ENCODE results near the gene SRGAP1. TPM values are rescaled to one million over a fixed set of nuclear protein-coding genes. Genes with fewer than 3 reads are reported as not detected.

The SRGAP1 gene
- polyA plus RNA-seq, 1 donor from 2014 or later, result 4.8 TPM

DNA sequence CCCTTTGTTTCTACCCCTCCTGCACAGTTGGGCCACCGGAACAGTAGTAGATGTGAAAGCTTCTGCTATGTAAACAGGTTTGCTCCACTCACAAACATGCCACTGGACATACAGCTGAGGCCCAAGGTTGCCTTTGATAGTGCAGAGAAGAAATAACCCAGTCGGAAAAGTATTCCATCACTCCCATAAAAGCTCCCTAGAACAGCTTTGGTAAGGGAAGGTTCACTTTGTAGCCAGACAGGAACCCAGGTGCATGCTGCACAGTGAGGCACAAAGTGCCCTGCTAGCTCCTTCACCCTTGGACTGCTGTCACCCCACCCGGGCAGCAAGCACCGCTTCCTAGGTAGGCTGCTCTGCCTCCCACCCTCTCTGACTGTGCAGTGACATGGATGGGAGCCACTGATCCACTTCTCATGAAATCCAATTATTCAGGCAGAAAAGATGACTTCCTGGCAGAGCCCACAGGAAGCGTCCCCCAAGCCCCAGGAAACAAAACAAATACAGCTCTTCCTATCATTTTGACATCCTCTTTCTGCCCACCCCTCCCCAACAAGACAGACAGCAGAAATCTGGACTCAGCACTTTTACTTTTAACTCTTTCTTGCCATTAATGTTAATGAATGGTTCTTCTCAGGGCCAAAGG, 100.2 kb downstream of the SRGAP1 start:
- Histone ChIP-seq H3K4me3 (ENCODE audit: low read length) (no peak overlapping the region), H3K4me2 (ENCODE audit: low read length) (no peak overlapping the region), H3K27ac (ENCODE audit: low read length) (no peak overlapping the region), H3K27me3 (ENCODE audit: insufficient read depth, low read depth, low read length) (no peaks in the 10 kb centered on the region), H2AFZ (ENCODE audit: low read depth, low read length) (no peak overlapping the region), H4K20me1 (ENCODE audit: insufficient read depth) (peaks cover 2% of the 10 kb centered on the region), H3K9ac (ENCODE audit: low read length) (no peak overlapping the region), H3F3A (ENCODE audit: insufficient read depth, low read length, poor library complexity, severe bottlenecking) (no peaks in the 10 kb centered on the region), H3K9me3 (ENCODE audit: low read length) (no peaks in the 10 kb centered on the region), H3K36me3 (ENCODE audit: insufficient read depth, low read length) (no peaks in the 10 kb centered on the region), H3K9me2 (ENCODE audit: insufficient read depth, low read length) (no peaks in the 10 kb centered on the region), H3K79me2 (replicated peaks; ENCODE audit: insufficient read depth, low read length) (no peaks in the 10 kb centered on the region)
- TF ChIP-seq TAF1 (IDR thresholded peaks at IDR 0.05; ENCODE audit: low read depth), result no peak

DNA sequence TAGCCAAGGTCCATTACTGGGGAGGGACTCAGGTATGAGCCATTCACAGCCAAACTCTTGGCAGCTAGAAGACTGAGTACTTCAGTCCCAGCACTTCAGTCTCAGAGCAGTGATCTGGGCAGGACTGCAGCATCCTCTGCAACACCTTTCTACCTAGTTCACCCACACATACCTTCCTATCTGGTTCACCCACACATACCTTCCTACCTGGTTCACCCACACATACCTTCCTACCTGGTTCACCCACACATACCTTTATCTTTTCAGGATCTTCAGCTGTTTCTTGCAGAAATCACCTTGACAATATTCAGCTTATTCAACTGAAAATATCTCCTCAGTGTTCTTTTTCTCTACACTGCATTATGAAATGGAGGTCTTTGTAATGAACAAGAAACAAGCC, 101.3 kb downstream of the SRGAP1 start:
- Histone ChIP-seq H3K9me2 (ENCODE audit: insufficient read depth, low read length) (no peaks in the 10 kb centered on the region), H3K4me2 (ENCODE audit: low read length) (no peak overlapping the region), H3K27ac (ENCODE audit: low read length) (no peak overlapping the region), H2AFZ (ENCODE audit: low read depth, low read length) (no peak overlapping the region), H3K9me3 (ENCODE audit: low read length) (no peaks in the 10 kb centered on the region), H3K9ac (ENCODE audit: low read length) (no peak overlapping the region), H4K20me1 (ENCODE audit: insufficient read depth) (peaks cover 2% of the 10 kb centered on the region), H3K4me3 (ENCODE audit: low read length) (no peak overlapping the region), H3K27me3 (ENCODE audit: insufficient read depth, low read depth, low read length) (no peaks in the 10 kb centered on the region), H3F3A (ENCODE audit: insufficient read depth, low read length, poor library complexity, severe bottlenecking) (no peaks in the 10 kb centered on the region), H3K36me3 (ENCODE audit: insufficient read depth, low read length) (no peaks in the 10 kb centered on the region), H3K79me2 (replicated peaks; ENCODE audit: insufficient read depth, low read length) (no peaks in the 10 kb centered on the region)
- TF ChIP-seq POLR2AphosphoS5 (IDR thresholded peaks at IDR 0.05) (no peak), RAD21 (conservative IDR thresholded peaks at IDR 0.05) (no peak), TAF1 (IDR thresholded peaks at IDR 0.05; ENCODE audit: low read depth) (no peak), SMC3 (conservative IDR thresholded peaks at IDR 0.05; ENCODE audit: poor library complexity) (no peak), REST (IDR thresholded peaks at IDR 0.05; ENCODE audit: borderline replicate concordance) (no peak), MXI1 (conservative IDR thresholded peaks at IDR 0.05; ENCODE audit: poor library complexity, severe bottlenecking) (no peak), EZH2 (IDR thresholded peaks at IDR 0.05; ENCODE audit: borderline replicate concordance, insufficient read depth, low read length, poor library complexity, severe bottlenecking) (no peak), EP300 (conservative IDR thresholded peaks at IDR 0.05; ENCODE audit: poor library complexity, severe bottlenecking) (no peak), CTCF (IDR thresholded peaks at IDR 0.05; ENCODE audit: poor library complexity, severe bottlenecking) (no peak)

All from neural cell (in vitro differentiated cells).